HG02588 (cell line): ENCODE measurements around the gene SYNDIG1.
A peak's percentile ranks its signal among the peaks of the same experiment; 100 is the strongest.
"Not testable (repeated sequence)": the region's sequence is repeated elsewhere in the genome, so short reads cannot be mapped to it uniquely, and the experiment has no call there.

Source experiments
- ATAC-seq: cut with Tn5 transposase; IDR thresholded peaks from one replicate; pipeline ENCODE4 v1.9.1; 2021; ENCODE audit warnings: mild to moderate bottlenecking, moderate library complexity; ENCODE audit not compliant: unreplicated experiment

Gene SYNDIG1

DNA sequence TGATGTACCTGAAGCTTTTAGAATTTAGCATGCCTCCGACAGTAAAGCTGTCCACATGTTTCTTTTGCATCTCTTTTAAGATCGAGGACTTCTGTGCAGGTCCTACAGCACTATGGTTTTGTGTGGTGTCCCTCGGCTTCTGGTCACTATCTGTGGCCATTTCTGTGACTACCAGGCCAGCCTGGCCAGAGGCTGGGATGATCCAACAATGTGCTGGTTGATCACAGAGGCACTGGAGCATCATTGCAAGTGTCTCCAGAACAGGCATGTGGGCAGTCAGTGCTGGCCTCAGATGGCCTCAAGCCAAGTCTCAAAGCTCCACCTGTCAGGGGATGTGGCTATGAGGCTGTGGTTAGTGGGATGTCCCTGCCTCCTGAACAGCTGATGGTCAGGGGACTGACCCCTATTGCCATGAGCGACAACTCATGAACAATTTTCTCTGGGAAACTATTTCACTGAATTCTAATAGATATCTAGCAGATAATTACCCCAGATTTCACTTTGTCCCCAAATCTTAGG lies 136.6 kb downstream of the SYNDIG1 start:
- no peak for ATAC-seq

GRCh38 chr20:24607402-24607801 lies 138.0 kb downstream of the SYNDIG1 start:
- no peak for ATAC-seq

- ATAC-seq, result peak; percentile 66
These were observed 139.7 kb downstream of the SYNDIG1 start for GRCh38 chr20:24608926-24609667.

DNA sequence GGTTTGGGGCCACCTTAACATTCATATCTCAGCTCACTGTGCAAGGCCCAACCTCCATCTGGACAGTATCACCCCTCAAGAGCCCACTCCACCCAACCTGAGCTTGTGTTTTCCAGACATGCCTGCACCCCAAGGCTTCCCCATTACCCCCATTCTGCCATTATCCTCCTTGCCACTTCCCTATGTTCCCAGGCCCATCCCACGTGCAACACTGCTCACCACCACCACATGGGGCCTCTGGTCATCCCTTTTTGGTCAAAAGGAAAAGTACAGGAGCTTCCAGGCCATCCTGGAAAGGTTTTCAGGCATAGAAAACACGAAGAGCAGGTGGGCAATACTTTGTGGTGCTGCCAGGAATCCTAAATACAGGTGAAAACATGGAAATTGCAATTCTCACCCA lies 140.3 kb downstream of the SYNDIG1 start:
- ATAC-seq, result no peak

- no peak for ATAC-seq
These were observed 141.1 kb downstream of the SYNDIG1 start for GRCh38 chr20:24610341-24611115.

- ATAC-seq, result no peak
These were observed 142.1 kb downstream of the SYNDIG1 start for GRCh38 chr20:24611360-24612140.

- no peak for ATAC-seq
These were observed 143.7 kb downstream of the SYNDIG1 start for GRCh38 chr20:24612799-24613775.

DNA sequence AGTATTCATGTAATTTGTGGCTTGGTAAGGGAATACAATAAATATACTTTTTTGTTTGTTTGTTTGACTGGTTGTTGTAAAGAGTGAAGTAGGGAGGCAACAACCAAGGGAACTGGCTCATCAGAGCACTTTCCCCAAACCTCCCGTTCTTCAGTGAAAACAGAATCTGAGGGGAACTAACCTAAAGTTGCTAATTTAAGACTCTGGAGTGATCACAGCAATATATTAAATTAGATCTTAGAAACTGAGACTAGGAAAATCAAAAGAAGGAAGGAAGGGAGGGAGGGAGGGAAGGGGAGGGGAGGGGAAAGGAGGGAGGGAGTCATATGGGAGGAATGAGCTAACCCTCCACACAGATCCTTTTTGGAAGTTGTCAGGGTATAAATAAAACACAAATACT lies 144.9 kb downstream of the SYNDIG1 start:
- ATAC-seq, result no peak

DNA sequence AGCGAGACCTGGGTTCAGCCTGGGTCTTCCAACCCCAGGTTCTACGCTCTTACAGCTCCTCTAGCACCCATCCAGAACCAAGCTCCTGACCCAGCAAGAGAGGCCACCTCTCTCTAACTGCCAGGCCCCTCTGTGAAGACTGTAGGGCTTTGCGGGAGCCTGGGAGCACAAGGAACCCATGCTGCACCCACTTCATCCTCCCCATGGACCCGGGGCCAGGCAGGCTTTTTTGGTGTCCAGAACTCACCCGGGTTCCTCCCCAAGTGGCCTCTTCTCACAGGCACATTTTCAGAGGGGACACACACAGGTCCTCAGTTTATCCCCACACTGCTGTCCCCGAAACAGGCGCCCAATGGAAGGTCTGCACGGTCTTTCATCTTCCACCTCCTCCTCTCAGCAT lies 145.9 kb downstream of the SYNDIG1 start:
- ATAC-seq, result no peak

- no peak for ATAC-seq
These were observed 147.0 kb downstream of the SYNDIG1 start for GRCh38 chr20:24616258-24617079.

DNA sequence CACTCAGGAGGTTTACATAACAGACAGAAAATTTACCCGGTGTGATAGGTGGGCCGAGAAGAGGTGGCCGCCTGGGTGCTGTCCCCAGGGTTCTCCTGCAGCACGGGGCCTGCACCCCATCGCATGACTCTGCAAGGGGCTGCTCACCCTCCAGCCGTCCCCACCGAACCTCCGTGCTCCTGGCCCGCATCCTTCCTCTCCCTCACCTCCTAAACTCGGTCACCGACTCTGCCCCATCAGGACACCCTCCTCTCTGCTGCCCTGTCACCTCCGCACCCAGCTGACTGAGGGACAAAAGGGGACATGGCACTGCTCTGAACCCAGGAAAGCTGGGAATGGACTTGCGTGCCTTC lies 147.6 kb downstream of the SYNDIG1 start:
- no peak for ATAC-seq

DNA sequence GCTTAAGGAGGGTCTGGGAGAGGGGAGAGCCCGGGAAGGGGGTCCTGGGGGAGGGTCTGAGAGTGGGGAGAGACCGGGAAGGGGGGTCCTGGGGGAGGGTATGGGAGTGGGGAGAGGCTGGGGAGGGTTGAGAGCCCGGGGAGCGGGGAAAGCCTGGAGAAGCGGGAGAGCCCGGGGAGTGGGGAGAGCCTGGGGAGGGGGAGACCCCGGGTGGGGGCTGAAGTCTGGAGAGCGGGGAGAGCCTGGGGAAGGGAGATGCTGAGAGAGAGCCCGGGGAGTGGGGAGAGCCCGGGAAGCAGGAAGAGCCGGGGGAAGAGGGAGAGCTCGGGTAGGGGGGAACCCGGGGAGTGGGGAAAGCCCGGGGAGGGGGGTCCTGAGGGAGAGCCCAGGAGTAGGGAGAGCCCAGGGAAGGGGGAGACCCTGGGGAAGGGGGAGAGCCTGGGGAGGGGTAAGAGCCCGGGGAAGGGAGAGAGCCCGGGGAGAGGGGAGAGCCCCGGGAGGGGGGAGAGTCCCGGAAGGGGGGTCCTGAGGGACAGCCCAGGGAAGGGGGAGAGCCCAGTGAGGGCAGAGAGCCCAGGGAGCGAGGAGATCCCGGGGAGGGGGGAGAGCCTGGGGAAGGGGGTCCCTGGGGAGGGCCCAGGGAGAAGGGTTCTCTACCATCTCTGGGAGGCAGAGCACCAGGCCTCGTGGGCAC lies 148.5 kb downstream of the SYNDIG1 start:
- no peak for ATAC-seq

DNA sequence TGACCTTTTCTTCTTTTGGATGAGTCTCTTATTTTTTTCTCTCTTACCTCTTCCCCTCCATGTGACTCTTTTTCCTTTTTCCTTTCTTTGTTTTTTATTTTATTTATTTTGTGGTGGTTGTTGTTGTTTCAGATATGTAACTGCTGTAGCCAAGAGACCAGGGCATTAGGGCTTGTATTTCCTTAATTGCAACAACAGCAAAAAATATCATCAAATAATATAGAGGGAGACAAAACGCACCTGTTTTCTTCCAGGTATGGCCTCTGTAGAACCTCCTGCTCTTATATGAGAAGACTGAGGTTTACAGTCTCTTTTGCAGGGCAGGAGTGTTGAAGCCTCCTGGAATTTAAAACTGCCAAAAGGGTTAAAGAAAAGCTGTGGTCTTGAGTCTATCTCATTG lies 149.3 kb downstream of the SYNDIG1 start:
- no peak for ATAC-seq

GRCh38 chr20:24619212-24619611 lies 149.8 kb downstream of the SYNDIG1 start:
- peak; percentile 89 for ATAC-seq

- no peak for ATAC-seq
These were observed 151.6 kb downstream of the SYNDIG1 start for GRCh38 chr20:24620937-24621519.

DNA sequence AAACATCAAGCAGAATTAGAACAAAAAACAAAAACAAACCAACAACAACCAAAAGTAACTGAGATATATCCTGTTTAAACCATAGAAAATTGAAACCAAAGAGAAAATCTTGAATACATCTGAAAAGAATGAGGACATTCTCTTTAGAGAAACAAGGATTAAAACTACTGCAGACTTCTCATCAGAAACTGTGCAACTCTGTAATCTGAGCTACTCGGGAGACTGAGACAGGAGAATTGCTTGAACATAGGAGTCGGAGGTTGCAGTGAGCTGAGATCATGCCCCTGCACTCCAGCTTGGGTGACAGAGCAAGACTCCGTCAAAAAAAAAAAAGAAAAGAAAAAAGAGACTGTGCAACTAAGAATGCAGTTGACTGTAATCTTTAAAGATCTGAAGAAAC lies 153.4 kb downstream of the SYNDIG1 start:
- no peak for ATAC-seq

- ATAC-seq, result not testable (repeated sequence)
These were observed 156.7 kb downstream of the SYNDIG1 start for GRCh38 chr20:24626141-24626540.

- ATAC-seq, result no peak
These were observed 157.9 kb downstream of the SYNDIG1 start for GRCh38 chr20:24627291-24627690.
